Cardiac atrium fibroblast (primary cell): ENCODE measurements around the gene SPDYE4. TPM values are rescaled to one million over a fixed set of nuclear protein-coding genes. Genes with fewer than 3 reads are reported as not detected.

Experiments
- total RNA-seq: library from RNA; depleted of rRNA; stranded (reverse); fragments of >200 nt; gene quantifications from 2 replicates; pipeline ENCODE4 v1.2.3, GENCODE V29; 2015

The SPDYE4 gene, protein sequence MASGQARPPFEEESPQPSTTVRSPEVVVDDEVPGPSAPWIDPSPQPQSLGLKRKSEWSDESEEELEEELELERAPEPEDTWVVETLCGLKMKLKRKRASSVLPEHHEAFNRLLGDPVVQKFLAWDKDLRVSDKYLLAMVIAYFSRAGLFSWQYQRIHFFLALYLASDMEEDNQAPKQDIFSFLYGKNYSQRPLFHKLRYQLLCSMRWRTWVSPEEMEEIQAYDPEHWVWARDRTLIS
- not detected in 2 replicates for total RNA-seq

DNA sequence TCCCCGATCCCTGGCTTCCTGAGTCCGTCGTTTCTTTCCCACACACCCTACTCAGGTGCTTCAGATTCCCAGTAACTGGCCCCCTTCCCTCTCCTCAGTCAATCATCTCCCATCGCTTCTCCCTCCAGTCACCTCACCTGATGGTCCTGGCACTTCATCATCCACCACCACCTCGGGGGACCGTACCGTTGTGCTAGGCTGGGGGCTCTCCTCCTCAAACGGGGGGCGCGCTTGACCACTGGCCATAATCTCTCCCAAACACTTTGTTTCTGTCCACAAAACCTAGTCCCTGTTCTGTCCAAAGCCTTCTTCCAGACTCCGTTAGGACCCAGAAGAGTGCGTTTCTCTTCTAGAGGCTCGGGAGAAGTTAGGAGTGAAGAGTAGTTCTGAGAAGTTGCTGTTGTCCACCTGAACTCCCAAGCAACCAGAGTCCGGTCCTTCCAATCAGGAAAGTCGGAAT, at the start of gene SPDYE4:
SPDYE4 (minus strand) TSS at position 410 of the 460 bp plus-strand sequence; CDS start at position 246, 164 bp downstream.

DNA sequence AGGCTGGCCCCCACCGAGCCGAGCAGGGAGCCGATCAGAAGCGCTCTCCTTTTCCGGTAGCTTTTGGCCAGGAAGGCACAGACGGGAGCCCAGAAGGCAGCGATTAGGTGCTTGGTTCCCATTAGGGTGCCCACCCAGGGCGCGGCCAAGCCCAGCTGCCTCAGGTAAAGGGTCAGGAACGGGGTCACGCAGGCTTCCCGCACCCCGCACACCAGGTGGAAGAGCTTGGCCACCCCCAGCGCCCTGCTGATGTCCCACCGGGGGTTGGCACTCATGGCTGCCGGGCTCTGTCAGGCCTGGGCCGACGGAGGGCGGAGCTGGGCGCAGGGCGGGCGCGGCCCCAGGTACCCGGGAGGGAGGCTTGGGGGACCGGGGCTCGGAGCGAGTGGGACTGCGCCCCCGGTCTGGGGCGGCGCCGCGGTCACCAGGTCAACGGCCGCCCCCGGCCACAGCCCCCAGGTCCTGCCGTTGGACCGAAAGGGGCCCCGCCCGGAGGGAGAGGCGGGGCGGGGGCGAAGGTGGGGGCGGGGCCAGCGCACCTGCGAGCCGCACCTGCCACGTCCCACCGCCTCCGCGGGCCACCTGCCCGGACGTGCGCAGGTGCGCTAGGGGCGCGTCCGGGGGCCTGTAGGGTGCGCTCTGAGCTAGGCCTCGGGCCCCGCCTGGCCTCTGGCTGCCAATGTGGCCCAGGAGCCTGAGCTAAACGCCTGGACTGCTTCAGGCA, 40.7 kb upstream of the SPDYE4 start, which contains the start of gene MFSD6L:
MFSD6L (minus strand) TSS at position 520 of the 724 bp plus-strand sequence; CDS start at position 275, 245 bp downstream.

Other genes with a start within 250 kb of the SPDYE4 start
- gene MYH10, start 127.8 kb downstream of the SPDYE4 start, total RNA-seq = 142 and 143 TPM in 2 replicates
- gene CCDC42, start 13.7 kb downstream of the SPDYE4 start, total RNA-seq = not detected in 2 replicates
- gene MFSD6L, start 40.8 kb upstream of the SPDYE4 start, total RNA-seq = not detected in 2 replicates
- gene PIK3R6, start 109.1 kb upstream of the SPDYE4 start, total RNA-seq = not detected in 2 replicates
- gene PIK3R5, start 207.2 kb upstream of the SPDYE4 start, total RNA-seq = not detected in 2 replicates